Subcutaneous abdominal adipose tissue (tissue), 5 donors: ENCODE measurements around the gene HES3.

ENCODE experiments used
- H3K27ac ChIP-seq: one replicate; pipeline ENCODE4 v1.7.0; 2013; ENCODE audit warnings: low read depth, mild to moderate bottlenecking, inconsistent platforms, low read length, moderate library complexity
- H3K27me3 ChIP-seq, 5 donors: one replicate each; pipeline ENCODE4 v1.7.0; 2013; ENCODE audit warnings: low read length in 5 of 5, inconsistent platforms in 1 of 5; ENCODE audit not compliant: control insufficient read depth in 5 of 5, insufficient read depth in 4 of 5
- H3K36me3 ChIP-seq, 5 donors: one replicate each; pipeline ENCODE4 v1.7.0; 2013; ENCODE audit warnings: low read length in 5 of 5; ENCODE audit not compliant: control insufficient read depth in 5 of 5, insufficient read depth in 5 of 5
- H3K4me1 ChIP-seq, 5 donors: one replicate each; pipeline ENCODE4 v1.7.0; 2013; ENCODE audit warnings: low read length in 5 of 5, mild to moderate bottlenecking in 3 of 5, moderate library complexity in 1 of 5; ENCODE audit not compliant: control insufficient read depth in 5 of 5, insufficient read depth in 5 of 5
- H3K4me3 ChIP-seq, 5 donors: one replicate each; pipeline ENCODE4 v1.7.0; 2013; ENCODE audit warnings: low read length in 5 of 5, low read depth in 1 of 5
- H3K9ac ChIP-seq, 5 donors: one replicate each; pipeline ENCODE4 v1.7.0; 2013; ENCODE audit warnings: low read length in 5 of 5, mild to moderate bottlenecking in 4 of 5, moderate library complexity in 3 of 5
- H3K9me3 ChIP-seq, 5 donors: one replicate each; pipeline ENCODE4 v1.7.0; 2013; ENCODE audit warnings: low read length in 5 of 5; ENCODE audit not compliant: control insufficient read depth in 5 of 5
- donor health status: healthy.
- donor health status: healthy.
- donor health status: healthy.
- donor health status: healthy.
- donor health status: healthy.

HES3 gene

DNA sequence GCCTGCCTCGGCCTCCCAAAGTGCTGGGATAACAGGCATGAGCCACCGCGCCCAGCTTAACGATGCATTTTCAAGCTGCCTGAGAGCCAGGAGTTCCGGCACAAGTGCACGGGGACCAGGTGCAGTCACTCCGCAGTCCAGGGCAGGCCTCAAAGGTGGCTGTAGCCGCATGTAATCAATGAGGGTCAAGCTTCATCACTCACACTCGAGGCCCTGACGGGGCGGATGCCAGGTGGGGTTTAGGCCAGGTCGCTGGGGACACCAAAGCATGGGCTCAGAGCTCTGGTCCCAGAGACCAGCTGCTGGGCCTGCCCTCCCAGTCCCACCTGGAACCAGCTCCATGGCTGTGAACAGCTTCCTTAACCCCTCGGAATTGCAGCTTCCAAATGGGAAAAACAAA is 43.0 kb downstream of the HES3 start:
- Histone ChIP-seq H3K9ac (no peak overlapping the region), H3K4me1 (peaks cover 8 to 40% (median 38%) of the 10 kb centered on the region in 5 donors), H3K27ac (peak overlapping the region; percentile 92), H3K27me3 (no peaks in the 10 kb centered on the region), H3K4me3 (no peak overlapping the region), H3K9me3 (no peaks in the 10 kb centered on the region), H3K36me3 (no peaks in the 10 kb centered on the region)

DNA sequence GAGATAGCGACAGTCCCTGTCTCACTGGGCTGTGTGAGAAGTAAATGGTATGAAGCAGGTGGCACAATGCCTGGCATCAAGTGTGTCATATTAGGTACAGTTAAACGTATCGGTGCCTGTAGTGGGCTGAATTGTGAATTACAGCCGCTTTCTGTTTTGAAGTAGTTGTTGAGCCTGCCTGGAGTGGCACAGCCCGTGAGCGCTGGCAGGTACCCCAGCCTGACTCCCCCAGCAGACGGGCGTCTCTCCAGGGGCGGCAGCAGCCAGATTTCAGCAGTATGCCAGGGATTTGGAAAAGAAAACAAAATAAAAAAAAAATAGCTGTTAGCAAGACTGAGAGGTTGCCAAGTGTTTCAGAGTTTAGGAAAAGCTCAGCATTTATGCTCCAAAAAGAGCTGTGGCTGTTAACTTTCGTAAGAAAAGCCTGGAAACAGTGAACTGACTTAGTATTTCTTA is 43.5 kb downstream of the HES3 start:
- Histone ChIP-seq H3K9ac (peak overlapping the region in 1 of 5 donors; percentile 39), H3K9me3 (no peaks in the 10 kb centered on the region), H3K36me3 (no peaks in the 10 kb centered on the region), H3K4me1 (peaks cover 8 to 44% (median 42%) of the 10 kb centered on the region in 5 donors), H3K27me3 (no peaks in the 10 kb centered on the region), H3K4me3 (no peak overlapping the region), H3K27ac (peak overlapping the region; percentile 92)

DNA sequence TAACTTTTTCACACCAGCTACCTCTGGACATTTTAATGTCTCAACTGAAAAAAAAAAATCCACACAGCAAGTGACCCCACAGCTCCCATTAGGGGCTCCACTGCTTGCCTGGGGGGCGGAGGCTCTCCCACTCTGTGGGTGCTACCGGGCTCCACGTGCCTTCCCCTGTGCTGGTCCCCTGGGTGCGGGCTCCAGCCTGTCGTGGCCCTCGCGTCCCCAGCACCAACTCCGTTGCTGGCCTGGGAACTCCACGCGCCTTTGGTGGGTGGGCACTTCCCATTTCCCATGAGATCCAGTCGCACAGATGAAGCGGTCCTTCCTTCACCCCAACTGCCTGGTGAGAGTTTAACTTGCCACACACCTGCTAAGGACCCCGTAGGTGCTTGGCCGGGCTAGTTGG is 44.0 kb downstream of the HES3 start:
- H3K27me3 ChIP-seq, result no peaks in the 10 kb centered on the region
- H3K36me3 ChIP-seq, result no peaks in the 10 kb centered on the region
- peak overlapping the region in 3 of 5 donors; percentile 39 to 49 (median 43) for H3K9ac ChIP-seq
- H3K9me3 ChIP-seq, result no peaks in the 10 kb centered on the region
- peaks cover 8 to 46% (median 42%) of the 10 kb centered on the region in 5 donors for H3K4me1 ChIP-seq
- H3K4me3 ChIP-seq, result no peak overlapping the region
- peak overlapping the region; percentile 92 for H3K27ac ChIP-seq

DNA sequence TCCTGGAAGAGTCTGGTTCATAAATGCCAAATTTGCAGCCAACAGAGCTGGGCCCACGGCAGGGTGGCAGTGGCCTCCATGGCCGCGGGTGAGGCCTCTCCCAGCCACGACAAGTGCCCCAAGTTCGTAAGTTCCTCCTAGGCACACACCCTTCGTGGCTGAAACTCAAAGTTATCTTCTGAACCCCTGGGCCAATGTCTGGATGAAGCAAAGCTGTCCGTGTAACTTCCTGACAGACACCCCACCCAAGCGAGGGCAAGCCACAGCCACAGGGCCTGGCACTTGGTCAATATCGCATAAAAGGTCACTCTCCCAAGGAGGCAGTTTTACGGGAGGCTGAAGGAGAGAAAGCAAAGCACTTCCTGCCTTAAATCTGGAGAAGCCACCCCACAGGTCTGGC is 44.7 kb downstream of the HES3 start:
- Histone ChIP-seq H3K27me3 (no peaks in the 10 kb centered on the region), H3K4me3 (peak overlapping the region in 1 of 5 donors; percentile 19), H3K4me1 (peaks cover 8 to 48% (median 43%) of the 10 kb centered on the region in 5 donors), H3K9ac (peak overlapping the region in 2 of 5 donors; percentile 18 to 43), H3K36me3 (no peaks in the 10 kb centered on the region), H3K9me3 (no peaks in the 10 kb centered on the region), H3K27ac (peak overlapping the region; percentile 92)

DNA sequence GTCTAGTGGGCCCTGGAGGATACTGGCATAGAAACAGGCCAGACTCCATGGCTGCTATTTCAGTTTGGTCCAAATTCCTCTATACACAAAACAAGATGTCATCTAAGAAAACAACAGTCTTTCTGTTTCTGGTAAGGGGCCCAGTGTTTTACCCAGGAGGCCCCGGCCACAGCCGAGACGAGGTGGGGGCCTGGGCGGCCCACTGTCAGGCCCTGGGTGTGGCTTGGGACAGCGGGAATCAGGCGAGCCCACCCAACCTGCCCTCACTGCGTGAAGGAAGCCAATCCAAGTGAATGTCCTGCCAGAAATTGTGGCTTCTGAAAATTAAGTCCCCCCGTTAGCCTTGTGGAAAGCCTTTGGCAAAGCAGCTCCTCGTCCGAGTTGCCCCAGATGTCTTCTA is 48.1 kb downstream of the HES3 start:
- peaks cover 7 to 54% (median 49%) of the 10 kb centered on the region in 5 donors for H3K4me1 ChIP-seq
- H3K27ac ChIP-seq, result peak overlapping the region; percentile 9
- H3K4me3 ChIP-seq, result no peak overlapping the region
- no peaks in the 10 kb centered on the region for H3K36me3 ChIP-seq
- no peaks in the 10 kb centered on the region for H3K9me3 ChIP-seq
- H3K9ac ChIP-seq, result peak overlapping the region in 3 of 5 donors; percentile 8 to 60 (median 26)
- no peaks in the 10 kb centered on the region for H3K27me3 ChIP-seq

DNA sequence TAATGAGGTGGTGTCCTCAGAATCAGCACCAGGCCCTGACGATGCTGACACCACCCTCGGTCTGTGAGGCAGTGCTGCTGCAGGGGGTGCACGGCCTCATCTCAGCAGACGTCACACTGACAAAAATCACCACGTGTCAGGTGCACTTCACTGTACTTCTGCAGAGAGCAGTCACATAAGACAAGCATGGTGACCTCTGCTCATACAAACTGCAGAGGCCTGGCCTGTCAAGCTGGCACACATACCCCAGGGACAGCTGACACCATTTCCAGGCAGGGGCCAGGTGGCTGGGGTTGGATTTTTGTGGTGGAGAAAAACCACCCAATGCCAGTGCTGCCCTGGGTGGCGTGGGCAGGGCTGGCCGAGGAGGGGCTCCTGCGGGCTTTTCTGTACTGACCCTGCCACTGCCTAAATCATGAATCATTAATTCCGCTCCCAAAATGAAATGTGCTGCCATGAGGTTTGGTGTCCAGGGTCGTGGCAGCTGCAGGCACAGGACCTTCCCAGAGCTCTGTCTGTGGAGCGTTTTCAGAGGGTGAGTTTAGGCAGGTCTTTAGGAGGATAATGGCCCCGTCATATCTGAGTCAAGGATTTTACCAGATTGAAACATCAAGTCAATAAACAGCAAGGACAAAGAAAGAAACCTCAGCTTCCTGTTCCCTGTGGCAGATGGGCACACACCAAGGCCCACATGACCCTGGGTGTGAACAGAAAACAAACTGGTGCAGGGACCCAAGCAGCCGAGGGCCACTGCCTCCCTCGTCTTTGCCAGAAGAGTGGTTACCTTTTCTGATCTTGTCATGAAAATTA is 50.3 kb downstream of the HES3 start:
- Histone ChIP-seq H3K36me3 (no peaks in the 10 kb centered on the region), H3K9me3 (no peaks in the 10 kb centered on the region), H3K27ac (no peak overlapping the region), H3K9ac (no peak overlapping the region), H3K4me3 (no peak overlapping the region), H3K4me1 (peaks cover 4 to 36% (median 32%) of the 10 kb centered on the region in 5 donors), H3K27me3 (no peaks in the 10 kb centered on the region)

DNA sequence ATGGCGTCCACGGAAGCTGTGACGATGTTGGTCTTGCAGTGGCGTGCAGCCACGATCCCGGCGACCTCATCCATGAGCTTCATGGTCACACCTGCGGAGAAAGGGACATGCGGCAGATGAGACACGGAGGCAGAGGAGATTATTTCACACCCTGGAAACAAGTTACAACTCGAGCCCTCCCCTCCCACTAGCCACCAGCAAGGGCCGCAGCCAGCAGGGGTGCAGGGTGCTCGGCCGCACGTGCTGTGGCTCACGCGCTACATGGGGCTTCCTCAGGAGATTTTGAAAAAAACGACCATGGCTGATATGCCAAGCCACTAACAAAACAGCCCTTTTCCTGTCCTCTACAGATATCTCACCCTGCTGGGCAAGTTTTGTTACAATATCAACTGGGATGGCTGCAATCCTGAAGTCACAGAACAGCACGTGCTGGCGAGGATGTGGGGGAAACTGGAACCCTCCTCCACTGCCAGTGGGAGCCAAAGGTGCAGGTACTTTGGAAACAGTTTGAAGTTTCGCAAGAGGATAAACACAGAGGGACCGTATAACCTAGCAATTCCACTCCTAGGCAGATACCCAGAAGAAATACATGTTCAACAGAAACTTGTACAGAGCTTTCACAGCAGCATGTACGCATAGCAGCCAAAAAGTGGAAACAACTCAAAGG is 51.0 kb downstream of the HES3 start:
- no peaks in the 10 kb centered on the region for H3K36me3 ChIP-seq
- H3K9me3 ChIP-seq, result no peaks in the 10 kb centered on the region
- H3K4me1 ChIP-seq, result peaks cover 4 to 36% (median 29%) of the 10 kb centered on the region in 5 donors
- no peak overlapping the region for H3K9ac ChIP-seq
- no peak overlapping the region for H3K4me3 ChIP-seq
- H3K27me3 ChIP-seq, result no peaks in the 10 kb centered on the region
- no peak overlapping the region for H3K27ac ChIP-seq
